Suppressor macrophage (primary cell): ENCODE results near the gene AKAP6.

ENCODE experiments used
- DNase-seq, 4 experiments: peaks; one replicate each; pipeline ENCODE4 v3.0.0-alpha.2; 2020 to 2022

Gene AKAP6

GRCh38 chr14:32629236-32629635, 300.1 kb downstream of the AKAP6 start:
- DNase-seq = no peak

- no peak for DNase-seq
Measured at GRCh38 chr14:32630701-32631100, 301.6 kb downstream of the AKAP6 start.

GRCh38 chr14:32633224-32633859, 304.2 kb downstream of the AKAP6 start:
- no peak for DNase-seq

- no peak for DNase-seq
Measured at GRCh38 chr14:32633930-32634329, 304.8 kb downstream of the AKAP6 start.

GRCh38 chr14:32635061-32635719, 306.1 kb downstream of the AKAP6 start:
- peak in 2 of 4 experiments; percentile 17 to 33 for DNase-seq

GRCh38 chr14:32637582-32637981, 308.5 kb downstream of the AKAP6 start:
- no peak for DNase-seq

- no peak for DNase-seq
Measured at GRCh38 chr14:32639208-32639607, 310.1 kb downstream of the AKAP6 start.

GRCh38 chr14:32645551-32645950, 316.5 kb downstream of the AKAP6 start:
- DNase-seq = no peak

- no peak for DNase-seq
Measured at GRCh38 chr14:32648434-32648833, 319.3 kb downstream of the AKAP6 start.

- DNase-seq = no peak
Measured at GRCh38 chr14:32650030-32650429, 320.9 kb downstream of the AKAP6 start.

- DNase-seq = no peak
Measured at GRCh38 chr14:32650665-32651064, 321.6 kb downstream of the AKAP6 start.

- no peak for DNase-seq
Measured at GRCh38 chr14:32654106-32654505, 325.0 kb downstream of the AKAP6 start.

- DNase-seq = peak; percentile 20 to 75 (median 50)
Measured at GRCh38 chr14:32656601-32657000, 327.5 kb downstream of the AKAP6 start.

GRCh38 chr14:32657081-32657480, 328.0 kb downstream of the AKAP6 start:
- peak; percentile 86 to 95 (median 90) for DNase-seq

- DNase-seq = no peak
Measured at GRCh38 chr14:32661216-32661615, 332.1 kb downstream of the AKAP6 start.

- peak in 1 of 4 experiments; percentile 11 for DNase-seq
Measured at GRCh38 chr14:32662211-32662610, 333.1 kb downstream of the AKAP6 start.

- no peak for DNase-seq
Measured at GRCh38 chr14:32666308-32666707, 337.2 kb downstream of the AKAP6 start.

- DNase-seq = no peak
Measured at GRCh38 chr14:32667287-32667686, 338.2 kb downstream of the AKAP6 start.

GRCh38 chr14:32667791-32668190, 338.7 kb downstream of the AKAP6 start:
- no peak for DNase-seq

GRCh38 chr14:32669391-32669790, 340.3 kb downstream of the AKAP6 start:
- DNase-seq = no peak

- DNase-seq = peak in 1 of 4 experiments; percentile 5
Measured at GRCh38 chr14:32675433-32675832, 346.3 kb downstream of the AKAP6 start.

GRCh38 chr14:32677129-32677780, 348.2 kb downstream of the AKAP6 start:
- no peak for DNase-seq

- DNase-seq = no peak
Measured at GRCh38 chr14:32678088-32678487, 349.0 kb downstream of the AKAP6 start.
